ENCODE data around the gene PRG2.

Gene PRG2

DNA sequence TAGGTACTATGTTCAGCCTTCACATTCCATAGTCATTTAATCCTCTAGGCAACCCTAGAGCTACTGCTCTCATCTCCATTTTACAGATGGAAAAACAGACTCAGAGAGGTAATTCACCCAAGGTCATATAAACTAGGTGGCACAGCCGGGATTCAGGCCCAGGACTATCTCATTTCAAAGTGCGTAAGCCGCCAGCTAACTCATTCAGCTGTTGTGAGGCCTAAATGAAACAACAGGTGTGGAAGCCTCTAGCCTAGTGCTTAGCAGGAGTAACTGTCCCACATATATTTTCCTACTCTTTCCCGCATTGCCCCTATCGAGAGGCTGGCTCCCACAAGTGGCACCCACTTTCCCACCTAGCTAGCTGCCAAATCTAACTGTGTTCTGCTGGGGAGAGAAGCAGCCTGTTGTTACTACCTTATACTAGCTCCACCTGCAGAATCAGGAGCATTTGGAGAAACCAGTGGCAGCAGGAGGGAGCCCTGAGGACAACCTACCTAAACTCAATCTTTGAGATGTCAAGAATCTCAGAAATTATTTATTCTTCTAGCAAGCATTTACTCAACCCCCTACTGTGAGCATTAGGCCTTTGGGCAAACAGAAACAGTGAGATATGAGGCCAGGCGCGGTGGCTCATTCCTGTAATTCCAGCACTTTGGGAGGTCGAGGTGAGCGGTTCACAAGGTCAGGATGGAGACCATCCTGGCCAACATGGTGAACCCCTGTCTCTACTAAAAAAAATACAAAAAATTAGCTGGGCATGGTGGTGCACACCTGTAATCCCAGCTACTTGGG, 30.4 kb downstream of the PRG2 start:
- no peak for DNase-seq (ENCODE audit: low spot score)
- Mint-ChIP-seq H3K27me3 (ENCODE audit: low read depth) (peaks cover 7% of the 10 kb centered on the region), H3K4me1 (ENCODE audit: low read depth) (no peaks in the 10 kb centered on the region), H3K27ac (no peak overlapping the region), H3K36me3 (ENCODE audit: low read depth) (no peaks in the 10 kb centered on the region), H3K9me3 (no peaks in the 10 kb centered on the region), H3K4me3 (no peak overlapping the region)

DNA sequence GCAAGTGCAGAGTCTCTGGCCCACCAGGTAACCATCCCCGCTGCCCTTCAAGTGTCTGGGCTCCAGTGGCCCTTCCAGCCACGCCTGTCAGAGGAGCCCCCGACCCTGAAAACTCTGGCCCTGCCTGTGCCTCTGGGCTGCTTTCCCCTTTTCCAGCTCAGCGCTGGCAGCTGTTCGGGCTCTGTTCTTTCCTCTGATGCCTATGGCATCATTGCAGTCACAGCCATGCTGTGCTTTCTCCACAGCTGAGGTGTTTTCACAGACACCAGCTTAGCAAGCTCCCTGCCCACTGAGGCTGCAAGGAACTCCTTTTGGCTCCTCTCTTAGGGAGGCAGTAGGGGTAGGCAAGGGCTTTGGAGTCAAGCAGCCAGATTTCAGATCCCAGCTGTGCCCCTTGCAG, 31.1 kb downstream of the PRG2 start:
- Mint-ChIP-seq H3K9me3 (no peaks in the 10 kb centered on the region), H3K27ac (no peak overlapping the region), H3K27me3 (ENCODE audit: low read depth) (peaks cover 13% of the 10 kb centered on the region), H3K36me3 (ENCODE audit: low read depth) (no peaks in the 10 kb centered on the region), H3K4me3 (no peak overlapping the region), H3K4me1 (ENCODE audit: low read depth) (no peaks in the 10 kb centered on the region)
- no peak for DNase-seq (ENCODE audit: low spot score)

DNA sequence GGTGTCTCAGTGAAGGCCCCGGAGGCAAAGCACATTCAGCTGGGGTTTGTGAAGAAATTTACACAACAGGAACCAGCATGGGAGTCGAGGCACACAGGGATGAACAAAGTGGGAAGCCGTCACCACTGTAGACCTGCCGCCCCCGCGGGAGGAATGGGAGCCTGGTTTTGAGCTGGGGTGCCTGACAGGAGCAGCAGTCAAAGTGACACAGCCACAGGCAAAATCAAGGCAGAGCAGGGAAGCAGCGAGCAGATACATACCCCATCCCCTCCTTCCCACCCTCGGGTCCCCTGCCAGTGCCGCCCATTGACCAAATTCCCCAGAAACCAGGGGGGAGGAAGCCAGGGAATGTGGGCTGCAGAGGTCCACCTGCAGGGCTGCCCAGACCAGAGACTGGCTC, 31.5 kb downstream of the PRG2 start:
- peaks cover 14% of the 10 kb centered on the region for H3K27me3 Mint-ChIP-seq (ENCODE audit: low read depth)
- no peak overlapping the region for H3K27ac Mint-ChIP-seq
- H3K4me3 Mint-ChIP-seq, result no peak overlapping the region
- no peaks in the 10 kb centered on the region for H3K9me3 Mint-ChIP-seq
- no peak for DNase-seq (ENCODE audit: low spot score)
- no peaks in the 10 kb centered on the region for H3K36me3 Mint-ChIP-seq (ENCODE audit: low read depth)
- H3K4me1 Mint-ChIP-seq (ENCODE audit: low read depth), result no peaks in the 10 kb centered on the region

DNA sequence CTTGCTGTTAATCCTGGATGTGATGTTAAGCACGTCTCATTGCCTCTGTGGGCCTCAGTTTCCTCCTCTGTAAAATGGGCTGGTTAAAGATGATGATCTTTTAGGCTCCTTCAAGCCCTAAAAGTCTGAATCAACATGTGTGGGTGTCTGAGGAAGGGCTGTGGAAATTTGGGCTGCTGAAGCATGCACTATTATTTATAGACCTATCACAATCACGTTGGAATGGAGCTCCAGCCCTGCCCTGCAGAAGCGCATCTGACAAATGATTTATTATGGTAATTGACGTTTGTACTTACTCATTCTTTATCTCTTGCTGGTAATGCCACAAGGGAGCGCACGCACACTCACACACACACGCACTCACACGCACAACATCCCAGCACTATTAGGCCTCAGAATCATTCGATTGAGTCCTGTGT, 31.9 kb downstream of the PRG2 start:
- Mint-ChIP-seq H3K9me3 (no peaks in the 10 kb centered on the region), H3K4me1 (ENCODE audit: low read depth) (no peaks in the 10 kb centered on the region), H3K27ac (no peak overlapping the region), H3K36me3 (ENCODE audit: low read depth) (no peaks in the 10 kb centered on the region), H3K4me3 (no peak overlapping the region), H3K27me3 (ENCODE audit: low read depth) (peaks cover 14% of the 10 kb centered on the region)
- no peak for DNase-seq (ENCODE audit: low spot score)

DNA sequence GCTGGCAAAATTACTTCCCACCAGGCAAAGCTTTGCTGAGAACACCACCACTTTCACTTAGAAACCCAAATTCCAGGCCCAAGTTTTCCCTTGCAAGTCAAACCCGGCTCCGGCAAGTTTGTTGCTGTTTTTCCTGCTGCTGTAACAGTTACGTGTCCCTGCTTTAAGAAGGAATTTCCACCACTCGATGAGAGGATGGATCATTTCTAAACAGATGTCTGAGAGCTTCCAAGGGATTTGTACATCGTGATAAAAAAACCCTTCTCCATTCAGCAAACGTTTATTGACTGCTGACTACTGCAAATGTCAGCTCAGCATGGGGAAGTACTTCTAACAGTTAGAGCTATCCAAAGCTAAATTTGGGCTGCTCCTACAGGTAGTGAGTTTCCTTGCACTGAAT, 32.6 kb downstream of the PRG2 start:
- Mint-ChIP-seq H3K4me1 (ENCODE audit: low read depth) (no peaks in the 10 kb centered on the region), H3K4me3 (no peak overlapping the region), H3K27me3 (ENCODE audit: low read depth) (peaks cover 11% of the 10 kb centered on the region), H3K9me3 (no peaks in the 10 kb centered on the region), H3K36me3 (ENCODE audit: low read depth) (no peaks in the 10 kb centered on the region), H3K27ac (no peak overlapping the region)
- DNase-seq (ENCODE audit: low spot score), result no peak

DNA sequence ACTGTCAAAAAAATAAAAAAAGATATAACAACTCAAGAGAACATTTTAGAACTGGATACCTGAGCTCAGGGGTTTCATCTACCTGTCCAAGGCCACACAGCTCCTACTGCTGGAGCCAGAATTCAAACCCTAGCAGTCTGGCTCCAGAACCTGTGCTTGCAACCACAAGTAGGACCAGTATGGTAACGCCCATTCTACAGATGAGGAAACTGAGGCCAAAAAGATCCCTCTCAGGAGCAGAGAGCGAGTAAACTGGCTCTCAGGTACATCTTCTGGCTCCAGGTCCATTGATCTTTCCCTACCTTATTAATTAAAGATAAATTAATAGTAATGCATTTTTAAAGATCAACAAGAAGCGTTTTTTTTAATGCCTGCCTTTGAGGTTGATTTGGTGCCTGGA, 33.1 kb downstream of the PRG2 start:
- H3K4me1 Mint-ChIP-seq (ENCODE audit: low read depth), result no peaks in the 10 kb centered on the region
- H3K9me3 Mint-ChIP-seq, result no peaks in the 10 kb centered on the region
- peaks cover 11% of the 10 kb centered on the region for H3K27me3 Mint-ChIP-seq (ENCODE audit: low read depth)
- no peak overlapping the region for H3K27ac Mint-ChIP-seq
- no peaks in the 10 kb centered on the region for H3K36me3 Mint-ChIP-seq (ENCODE audit: low read depth)
- no peak overlapping the region for H3K4me3 Mint-ChIP-seq
- DNase-seq (ENCODE audit: low spot score), result no peak

DNA sequence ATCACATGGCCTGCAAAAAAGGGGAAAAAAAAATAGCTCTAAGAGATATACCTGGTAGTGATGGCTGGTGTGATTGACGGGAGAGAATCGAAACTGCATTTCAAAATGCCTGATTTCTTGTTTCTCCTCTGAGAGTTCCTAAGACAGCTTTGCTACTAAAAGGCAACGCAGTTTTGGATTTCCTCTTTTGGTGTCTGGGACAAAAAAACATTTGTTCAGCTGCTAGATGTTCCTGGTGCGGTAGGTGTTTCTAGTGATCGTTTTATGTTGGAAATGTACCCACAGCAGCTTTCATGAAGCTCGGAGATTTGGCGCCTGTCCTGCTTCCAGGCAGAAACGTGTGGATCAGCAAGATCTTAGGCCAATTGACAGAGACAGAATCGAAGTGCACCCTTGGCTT, 34.2 kb downstream of the PRG2 start:
- peaks cover 11% of the 10 kb centered on the region for H3K27me3 Mint-ChIP-seq (ENCODE audit: low read depth)
- peaks cover 4% of the 10 kb centered on the region for H3K9me3 Mint-ChIP-seq
- H3K4me1 Mint-ChIP-seq (ENCODE audit: low read depth), result no peaks in the 10 kb centered on the region
- no peak overlapping the region for H3K4me3 Mint-ChIP-seq
- peaks cover 2% of the 10 kb centered on the region for H3K36me3 Mint-ChIP-seq (ENCODE audit: low read depth)
- no peak overlapping the region for H3K27ac Mint-ChIP-seq
- DNase-seq (ENCODE audit: low spot score), result no peak

DNA sequence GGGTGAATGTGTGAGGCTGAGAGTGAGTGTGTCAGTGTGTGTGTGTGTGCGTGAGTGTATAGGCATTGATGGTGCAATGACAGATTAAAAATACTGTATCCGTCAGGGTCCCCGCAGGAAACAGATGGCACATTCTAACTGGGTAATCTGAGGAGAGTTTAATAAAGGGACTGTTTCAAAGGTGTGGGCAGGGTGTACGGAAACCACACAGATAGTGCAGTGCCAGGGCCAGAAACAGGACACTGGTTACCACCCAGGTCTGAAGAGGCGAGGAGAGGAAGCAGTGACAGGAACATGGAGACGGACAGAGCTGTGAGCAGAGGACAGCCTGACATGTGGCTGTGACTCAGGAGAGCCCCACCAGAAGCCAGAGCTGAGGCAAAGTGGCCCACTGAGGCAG, 35.8 kb downstream of the PRG2 start:
- H3K4me3 Mint-ChIP-seq, result no peak overlapping the region
- peaks cover 2% of the 10 kb centered on the region for H3K36me3 Mint-ChIP-seq (ENCODE audit: low read depth)
- no peaks in the 10 kb centered on the region for H3K4me1 Mint-ChIP-seq (ENCODE audit: low read depth)
- no peak overlapping the region for H3K27ac Mint-ChIP-seq
- peaks cover 11% of the 10 kb centered on the region for H3K27me3 Mint-ChIP-seq (ENCODE audit: low read depth)
- no peak for DNase-seq (ENCODE audit: low spot score)
- peaks cover 6% of the 10 kb centered on the region for H3K9me3 Mint-ChIP-seq

DNA sequence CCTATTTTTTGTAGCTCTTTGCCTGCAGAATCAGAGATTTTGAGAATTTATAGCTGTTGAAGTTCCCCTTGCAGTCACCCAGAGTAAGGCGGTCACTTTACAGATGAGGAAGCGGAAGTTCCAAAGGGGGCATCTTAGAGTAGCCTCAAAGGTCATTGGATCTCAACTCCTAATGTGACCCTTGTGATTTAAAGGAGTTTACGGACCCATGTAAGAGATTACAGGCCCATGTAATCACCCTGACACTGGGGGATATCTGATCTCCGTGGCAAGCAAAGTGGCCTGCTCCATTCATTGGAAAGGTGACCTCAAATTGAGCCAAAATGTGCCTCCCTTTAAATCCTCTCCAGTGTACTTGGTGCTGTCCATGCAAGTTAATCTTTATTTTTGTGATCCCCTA, 36.6 kb downstream of the PRG2 start:
- H3K27ac Mint-ChIP-seq, result no peak overlapping the region

DNA sequence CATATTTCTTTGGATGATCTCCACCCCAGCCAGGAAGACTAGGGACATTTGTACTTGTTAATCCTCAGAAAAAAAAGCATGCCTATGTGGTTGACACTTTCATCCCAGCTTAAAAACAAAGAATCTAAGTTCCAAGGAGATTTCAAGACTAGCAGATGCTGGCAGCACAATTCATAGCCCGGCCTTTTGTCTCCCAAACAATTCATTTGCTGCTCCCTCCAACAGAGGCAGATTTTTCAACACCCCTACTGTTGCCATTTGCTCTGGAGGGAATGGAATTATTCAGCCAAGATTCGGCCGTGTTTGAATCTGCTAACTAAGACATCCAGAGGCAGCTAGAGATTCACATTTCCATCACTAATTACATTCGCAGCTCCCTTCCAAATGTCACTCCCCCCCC, 37.0 kb downstream of the PRG2 start:
- H3K4me1 Mint-ChIP-seq (ENCODE audit: low read depth), result no peaks in the 10 kb centered on the region

More for the DNA sequence above, 36.6 kb downstream of the PRG2 start:
- H3K36me3 Mint-ChIP-seq (ENCODE audit: low read depth), result peaks cover 2% of the 10 kb centered on the region
- no peak for DNase-seq (ENCODE audit: low spot score)
- peaks cover 6% of the 10 kb centered on the region for H3K9me3 Mint-ChIP-seq
- H3K27me3 Mint-ChIP-seq (ENCODE audit: low read depth), result peaks cover 11% of the 10 kb centered on the region
- H3K4me3 Mint-ChIP-seq, result no peak overlapping the region
- H3K4me1 Mint-ChIP-seq (ENCODE audit: low read depth), result no peaks in the 10 kb centered on the region

DNA sequence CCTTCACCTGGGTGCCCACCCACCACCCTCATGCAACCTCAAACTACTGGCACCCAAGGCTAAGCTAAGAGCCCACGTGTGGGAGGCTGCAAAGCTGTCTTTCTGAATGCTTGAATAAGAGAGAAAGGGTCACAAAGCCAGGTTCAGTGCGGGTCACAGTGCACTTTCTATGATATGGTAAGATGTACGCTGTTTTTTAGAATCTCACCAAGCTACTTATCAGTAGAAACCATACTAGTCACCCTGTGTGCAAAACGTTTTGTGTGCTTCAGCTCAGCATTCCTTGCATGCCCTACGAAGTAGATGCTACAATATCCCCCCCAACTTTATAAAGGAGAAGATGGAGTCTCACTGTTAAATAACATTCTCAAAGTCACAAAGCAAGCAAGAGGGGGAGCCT, 37.4 kb downstream of the PRG2 start:
- peaks cover 6% of the 10 kb centered on the region for H3K9me3 Mint-ChIP-seq
- H3K27me3 Mint-ChIP-seq (ENCODE audit: low read depth), result peaks cover 11% of the 10 kb centered on the region
- DNase-seq (ENCODE audit: low spot score), result no peak
- H3K4me3 Mint-ChIP-seq, result no peak overlapping the region
- H3K4me1 Mint-ChIP-seq (ENCODE audit: low read depth), result no peaks in the 10 kb centered on the region
- H3K36me3 Mint-ChIP-seq (ENCODE audit: low read depth), result peaks cover 2% of the 10 kb centered on the region
- no peak overlapping the region for H3K27ac Mint-ChIP-seq

More for the DNA sequence above, 37.0 kb downstream of the PRG2 start:
- no peak for DNase-seq (ENCODE audit: low spot score)
- H3K27me3 Mint-ChIP-seq (ENCODE audit: low read depth), result peaks cover 11% of the 10 kb centered on the region
- peaks cover 2% of the 10 kb centered on the region for H3K36me3 Mint-ChIP-seq (ENCODE audit: low read depth)
- H3K4me3 Mint-ChIP-seq, result no peak overlapping the region
- H3K9me3 Mint-ChIP-seq, result peaks cover 6% of the 10 kb centered on the region
- H3K27ac Mint-ChIP-seq, result no peak overlapping the region

DNA sequence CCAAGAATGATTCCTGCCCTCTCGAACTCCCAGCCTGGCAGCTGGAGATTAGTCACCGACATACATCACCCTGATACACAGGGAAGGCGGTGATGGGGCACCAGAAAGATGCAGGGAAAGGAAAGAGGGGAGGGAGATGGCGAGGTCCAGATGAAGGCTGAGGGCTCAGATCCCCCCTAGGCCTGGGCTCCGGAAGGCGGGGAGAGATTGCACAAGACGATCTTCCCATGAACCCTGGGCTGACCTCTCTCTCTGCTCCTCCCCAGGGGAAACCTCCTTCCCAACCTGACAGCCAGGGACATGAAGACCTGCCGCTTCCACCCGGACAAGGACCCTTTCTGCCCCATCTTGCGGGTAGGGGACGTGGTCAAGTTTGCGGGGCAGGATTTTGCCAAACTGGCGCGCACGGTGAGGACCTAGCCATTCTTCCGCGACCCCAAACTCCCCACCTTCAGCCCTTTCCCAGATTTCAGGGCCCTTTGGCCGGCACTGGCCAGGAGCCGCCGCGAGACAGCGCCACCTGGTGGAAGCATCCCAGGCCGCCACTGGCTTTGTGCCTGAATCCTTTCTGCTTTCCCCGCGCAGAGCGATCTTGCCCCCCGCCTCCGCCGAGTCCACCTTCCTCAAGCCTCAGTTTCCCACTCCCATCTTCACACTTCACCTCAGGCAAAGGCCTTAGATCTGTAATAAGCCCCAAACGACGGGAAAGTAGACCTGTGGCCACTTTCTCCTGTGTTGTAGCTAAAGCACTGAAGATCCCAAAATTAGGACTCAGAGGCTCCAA, 40.8 kb downstream of the PRG2 start:
- peak; percentile 47 for DNase-seq (ENCODE audit: low spot score)
- Mint-ChIP-seq H3K36me3 (ENCODE audit: low read depth) (peaks cover 2% of the 10 kb centered on the region), H3K9me3 (peaks cover 6% of the 10 kb centered on the region), H3K4me3 (no peak overlapping the region), H3K4me1 (ENCODE audit: low read depth) (peaks cover 5% of the 10 kb centered on the region), H3K27ac (no peak overlapping the region), H3K27me3 (ENCODE audit: low read depth) (peaks cover 4% of the 10 kb centered on the region)

DNA sequence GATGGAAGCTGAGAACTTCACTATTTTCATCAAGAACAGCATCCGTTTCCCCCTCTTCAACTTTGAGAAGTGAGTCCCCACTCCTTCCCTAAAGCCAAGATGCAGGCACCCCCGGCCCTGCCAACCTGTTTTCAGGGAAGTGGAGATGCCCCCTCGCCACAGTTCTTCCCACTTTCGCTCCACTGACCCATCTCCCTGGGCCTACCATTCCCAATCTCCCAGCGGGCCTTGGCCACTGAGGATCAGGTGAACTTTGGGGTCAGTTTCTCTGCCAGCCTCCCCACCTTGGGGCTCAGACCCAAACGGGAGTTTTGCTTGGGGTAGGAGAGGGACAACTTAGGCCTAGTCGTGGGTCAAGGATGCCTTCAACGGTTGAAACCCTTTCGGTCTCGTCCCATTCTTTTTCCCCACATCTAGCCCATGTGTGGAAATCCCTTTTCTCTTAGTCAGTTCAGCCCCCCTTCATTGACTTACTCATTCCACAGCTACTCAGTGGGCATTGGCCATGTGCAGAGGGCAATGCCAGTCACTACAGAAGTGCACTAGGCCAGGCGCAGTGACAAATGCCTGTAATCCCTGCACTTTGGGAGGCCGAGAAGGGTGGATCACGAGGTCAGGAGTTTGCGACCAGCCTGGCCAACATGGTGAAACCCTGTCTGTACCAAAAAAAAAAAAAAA, 41.7 kb downstream of the PRG2 start:
- peaks cover 2% of the 10 kb centered on the region for H3K36me3 Mint-ChIP-seq (ENCODE audit: low read depth)
- peaks cover 5% of the 10 kb centered on the region for H3K4me1 Mint-ChIP-seq (ENCODE audit: low read depth)
- H3K4me3 Mint-ChIP-seq, result no peak overlapping the region
- DNase-seq (ENCODE audit: low spot score), result no peak
- H3K9me3 Mint-ChIP-seq, result peaks cover 6% of the 10 kb centered on the region
- H3K27me3 Mint-ChIP-seq (ENCODE audit: low read depth), result no peaks in the 10 kb centered on the region
- no peak overlapping the region for H3K27ac Mint-ChIP-seq

DNA sequence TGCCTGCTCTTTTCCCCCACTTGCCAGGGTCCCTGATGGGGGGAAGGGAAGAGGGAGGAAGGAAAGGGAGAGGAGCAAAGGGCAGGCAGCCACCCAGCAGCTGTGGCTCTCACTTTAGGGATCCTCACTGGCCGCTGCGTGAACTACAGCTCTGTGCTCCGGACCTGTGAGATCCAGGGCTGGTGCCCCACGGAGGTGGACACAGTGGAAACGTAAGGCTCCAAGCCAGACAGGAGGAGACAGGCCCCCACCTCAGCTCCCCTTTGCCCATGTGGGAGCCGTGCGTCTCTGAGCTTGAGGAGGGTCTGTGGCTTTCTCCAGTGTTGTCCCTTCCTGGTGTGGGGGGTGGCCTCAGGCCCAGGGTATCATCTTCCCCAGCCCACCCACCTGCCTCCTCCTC, 42.4 kb downstream of the PRG2 start:
- Mint-ChIP-seq H3K4me1 (ENCODE audit: low read depth) (peaks cover 5% of the 10 kb centered on the region), H3K27ac (no peak overlapping the region)
- no peak for DNase-seq (ENCODE audit: low spot score)

More for the DNA sequence above, 42.4 kb downstream of the PRG2 start:
- Mint-ChIP-seq H3K36me3 (ENCODE audit: low read depth) (peaks cover 2% of the 10 kb centered on the region), H3K9me3 (peaks cover 6% of the 10 kb centered on the region), H3K4me3 (no peak overlapping the region), H3K27me3 (ENCODE audit: low read depth) (no peaks in the 10 kb centered on the region)

Measured in T-helper 2 cell treated with Interferon-gamma antibody and Interleukin-4, amounts not matched to agents 5 μg/mL and 100 μg/mL, for 36 hours (primary cell).